HEK293 (cell line): ENCODE measurements around the gene LAMA2.
A peak's percentile ranks its signal among the peaks of the same experiment; 100 is the strongest.

Experiments
- CTCF ChIA-PET: fragments of 350-600 bp; formaldehyde crosslinking; extraction: SDS; loops from one replicate; lab custom pipeline; 2021; ENCODE audit warnings: antibody characterized with exemption; lab: Yijun Ruan, JAX
- POLR2A ChIA-PET: fragments of 300-600 bp; formaldehyde crosslinking; extraction: SDS; loops from one replicate; lab custom pipeline; 2020; ENCODE audit warnings: antibody characterized with exemption, inconsistent platforms; lab: Yijun Ruan, JAX
- H3K27ac ChIP-seq: fragments of 200-500 bp; sonication (Bioruptor generic); 2 replicates; pipeline ENCODE4 v1.5.1; 2014; ENCODE audit warnings: low read depth, low read length, control low read depth, inconsistent platforms; ENCODE audit errors: extremely low read depth
- H3K36me3 ChIP-seq, 2 experiments: fragments of 200-500 bp in 1 of 2; sonication (Bioruptor generic) in 1 of 2; 1 replicate in 1 of 2; 2 replicates in 1 of 2; pipeline ENCODE4 v1.5.1; 2014 to 2017; ENCODE audit warnings: inconsistent platforms in 2 of 2, low read length in 2 of 2; ENCODE audit not compliant: control insufficient read depth in 2 of 2, insufficient read depth in 1 of 2
- H3K4me1 ChIP-seq: fragments of 200-500 bp; sonication (Bioruptor generic); 2 replicates; pipeline ENCODE4 v1.5.1; 2014; ENCODE audit warnings: mild to moderate bottlenecking, low read length, inconsistent platforms; ENCODE audit not compliant: control insufficient read depth, insufficient read depth
- H3K4me3 ChIP-seq: 2 replicates; pipeline ENCODE4 v1.5.1; 2011; ENCODE audit warnings: low read depth, mild to moderate bottlenecking, control low read depth, low read length, moderate library complexity
- H3K9me3 ChIP-seq: fragments of 200-500 bp; sonication (Bioruptor generic); 2 replicates; pipeline ENCODE4 v1.5.1; 2014; ENCODE audit warnings: low read depth, low read length, inconsistent platforms; ENCODE audit not compliant: control insufficient read depth, insufficient read depth
- BCL11A ChIP-seq: fragments of 450-650 bp; formaldehyde crosslinking; IDR thresholded peaks from 2 replicates; pipeline ENCODE4 v1.5.1; 2016; ENCODE audit warnings: low read depth, missing biosample characterization, missing genetic modification characterization
- BCL11B ChIP-seq: fragments of 450-650 bp; formaldehyde crosslinking; IDR thresholded peaks from 2 replicates; pipeline ENCODE4 v1.5.1; 2016; ENCODE audit warnings: low read depth, missing biosample characterization, missing genetic modification characterization
- GFI1B ChIP-seq: fragments of 450-650 bp; formaldehyde crosslinking; IDR thresholded peaks from 2 replicates; pipeline ENCODE4 v1.5.1; 2016; ENCODE audit warnings: missing biosample characterization, missing genetic modification characterization
- GLIS2 ChIP-seq: fragments of 450-650 bp; formaldehyde crosslinking; IDR thresholded peaks from 2 replicates; pipeline ENCODE4 v1.5.1; 2016; ENCODE audit warnings: missing biosample characterization, missing genetic modification characterization
- MYNN ChIP-seq: fragments of 450-650 bp; formaldehyde crosslinking; IDR thresholded peaks from 2 replicates; pipeline ENCODE4 v1.5.1; 2016; ENCODE audit warnings: missing biosample characterization, missing genetic modification characterization, borderline replicate concordance
- MZF1 ChIP-seq: fragments of 450-650 bp; formaldehyde crosslinking; IDR thresholded peaks from 2 replicates; pipeline ENCODE4 v1.5.1; 2017; ENCODE audit warnings: missing biosample characterization, missing genetic modification characterization, borderline replicate concordance
- SALL2 ChIP-seq: fragments of 450-650 bp; formaldehyde crosslinking; IDR thresholded peaks from 2 replicates; pipeline ENCODE4 v1.5.0; 2017; ENCODE audit warnings: missing biosample characterization, mild to moderate bottlenecking, missing genetic modification characterization, borderline replicate concordance
- ZBTB8A ChIP-seq: fragments of 450-650 bp; formaldehyde crosslinking; IDR thresholded peaks from 2 replicates; pipeline ENCODE4 v1.5.1; 2016; ENCODE audit warnings: missing biosample characterization, missing genetic modification characterization
- ZFHX2 ChIP-seq: fragments of 450-650 bp; formaldehyde crosslinking; conservative IDR thresholded peaks from 2 replicates; pipeline ENCODE4 v1.5.1; 2016; ENCODE audit warnings: missing biosample characterization, missing genetic modification characterization
- ZNF112 ChIP-seq: fragments of 450-650 bp; formaldehyde crosslinking; IDR thresholded peaks from 2 replicates; pipeline ENCODE4 v1.5.0; 2017; ENCODE audit warnings: missing biosample characterization, missing genetic modification characterization
- ZNF146 ChIP-seq: fragments of 450-650 bp; formaldehyde crosslinking; IDR thresholded peaks from 2 replicates; pipeline ENCODE4 v1.5.1; 2016; ENCODE audit warnings: missing biosample characterization, missing genetic modification characterization
- ZNF19 ChIP-seq: fragments of 450-650 bp; formaldehyde crosslinking; IDR thresholded peaks from 2 replicates; pipeline ENCODE4; 2016; ENCODE audit warnings: missing biosample characterization, missing genetic modification characterization, low read depth
- ZNF292 ChIP-seq: fragments of 450-650 bp; formaldehyde crosslinking; IDR thresholded peaks from 2 replicates; pipeline ENCODE4 v1.5.1; 2016; ENCODE audit warnings: low read depth, missing biosample characterization, missing genetic modification characterization, borderline replicate concordance
- ZNF311 ChIP-seq: fragments of 450-650 bp; formaldehyde crosslinking; IDR thresholded peaks from 2 replicates; pipeline ENCODE4 v1.5.1; 2017; ENCODE audit warnings: missing biosample characterization, missing genetic modification characterization, borderline replicate concordance
- ZNF473 ChIP-seq: fragments of 450-650 bp; formaldehyde crosslinking; IDR thresholded peaks from 2 replicates; pipeline ENCODE4 v1.5.1; 2017; ENCODE audit warnings: missing biosample characterization, missing genetic modification characterization
- ZNF514 ChIP-seq: fragments of 450-650 bp; formaldehyde crosslinking; IDR thresholded peaks from 2 replicates; pipeline ENCODE4 v1.5.1; 2016; ENCODE audit warnings: missing biosample characterization, missing genetic modification characterization
- ZNF529 ChIP-seq: fragments of 450-650 bp; formaldehyde crosslinking; IDR thresholded peaks from 2 replicates; pipeline ENCODE4 v1.5.1; 2017; ENCODE audit warnings: missing genetic modification characterization, missing biosample characterization; ENCODE audit not compliant: insufficient replicate concordance
- ZNF555 ChIP-seq: fragments of 450-650 bp; formaldehyde crosslinking; conservative IDR thresholded peaks from 2 replicates; pipeline ENCODE4 v1.5.1; 2017; ENCODE audit warnings: missing biosample characterization, mild to moderate bottlenecking, missing genetic modification characterization, inconsistent platforms
- ZNF670 ChIP-seq: fragments of 450-650 bp; formaldehyde crosslinking; IDR thresholded peaks from 2 replicates; pipeline ENCODE4 v1.5.1; 2016; ENCODE audit warnings: missing biosample characterization, missing genetic modification characterization, low read depth
- ZNF776 ChIP-seq: fragments of 450-650 bp; formaldehyde crosslinking; IDR thresholded peaks from 2 replicates; pipeline ENCODE4 v1.5.0; 2017; ENCODE audit warnings: missing biosample characterization, missing genetic modification characterization, borderline replicate concordance
- ZNF791 ChIP-seq: fragments of 450-650 bp; formaldehyde crosslinking; IDR thresholded peaks from 2 replicates; pipeline ENCODE4 v1.5.1; 2016; ENCODE audit warnings: missing biosample characterization, missing genetic modification characterization
- TF ChIP-seq, protein P1 (sequence below): fragments of 450-650 bp; formaldehyde crosslinking; IDR thresholded peaks from 2 replicates; pipeline ENCODE4 v1.5.1; 2017; ENCODE audit warnings: missing biosample characterization, missing genetic modification characterization
- TF ChIP-seq, protein P2 (sequence below): fragments of 450-650 bp; formaldehyde crosslinking; IDR thresholded peaks from 2 replicates; pipeline ENCODE4 v1.5.1; 2016; ENCODE audit warnings: missing biosample characterization, missing genetic modification characterization
- TF ChIP-seq, protein P3 (sequence below): fragments of 450-650 bp; formaldehyde crosslinking; IDR thresholded peaks from 2 replicates; pipeline ENCODE4 v1.5.1; 2016; ENCODE audit warnings: missing biosample characterization, missing genetic modification characterization
- TF ChIP-seq, protein P4 (sequence below): fragments of 450-650 bp; formaldehyde crosslinking; IDR thresholded peaks from 2 replicates; pipeline ENCODE4 v1.5.1; 2016; ENCODE audit warnings: missing biosample characterization, missing genetic modification characterization

Gene LAMA2

DNA sequence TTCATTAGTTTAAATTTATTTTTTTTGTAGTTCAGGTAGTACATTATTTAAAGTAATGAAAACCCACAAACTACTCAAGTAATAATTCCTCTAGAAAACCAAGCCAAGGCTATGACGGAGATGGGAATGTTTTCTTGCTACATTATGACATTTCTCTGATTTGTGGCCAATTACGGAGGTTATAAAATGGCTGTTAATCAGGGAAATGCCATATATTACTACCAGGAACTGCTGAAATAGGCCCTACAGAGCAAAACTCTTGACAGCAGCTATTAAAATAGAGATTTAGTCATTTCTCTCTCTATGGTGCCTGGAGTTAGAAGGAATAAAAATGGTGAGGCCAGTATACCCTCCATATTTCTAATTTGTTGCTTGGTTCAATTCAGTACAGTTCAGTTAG lies 547.0 kb downstream of the LAMA2 start:
- TF ChIP-seq ZFHX2 (tag by site-specific recombination) (no peak), BCL11A (tag by site-specific recombination) (no peak), SALL2 (tag by site-specific recombination) (no peak), ZBTB8A (tag by site-specific recombination) (0 out of 2 replicates have a peak, but pooled peaks have one; percentile 14)
- TF ChIP-seq, protein P1, sequence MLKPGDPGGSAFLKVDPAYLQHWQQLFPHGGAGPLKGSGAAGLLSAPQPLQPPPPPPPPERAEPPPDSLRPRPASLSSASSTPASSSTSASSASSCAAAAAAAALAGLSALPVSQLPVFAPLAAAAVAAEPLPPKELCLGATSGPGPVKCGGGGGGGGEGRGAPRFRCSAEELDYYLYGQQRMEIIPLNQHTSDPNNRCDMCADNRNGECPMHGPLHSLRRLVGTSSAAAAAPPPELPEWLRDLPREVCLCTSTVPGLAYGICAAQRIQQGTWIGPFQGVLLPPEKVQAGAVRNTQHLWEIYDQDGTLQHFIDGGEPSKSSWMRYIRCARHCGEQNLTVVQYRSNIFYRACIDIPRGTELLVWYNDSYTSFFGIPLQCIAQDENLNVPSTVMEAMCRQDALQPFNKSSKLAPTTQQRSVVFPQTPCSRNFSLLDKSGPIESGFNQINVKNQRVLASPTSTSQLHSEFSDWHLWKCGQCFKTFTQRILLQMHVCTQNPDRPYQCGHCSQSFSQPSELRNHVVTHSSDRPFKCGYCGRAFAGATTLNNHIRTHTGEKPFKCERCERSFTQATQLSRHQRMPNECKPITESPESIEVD (tag by site-specific recombination), result peak; percentile 83
- POLR2A ChIA-PET, result no interaction called here

DNA sequence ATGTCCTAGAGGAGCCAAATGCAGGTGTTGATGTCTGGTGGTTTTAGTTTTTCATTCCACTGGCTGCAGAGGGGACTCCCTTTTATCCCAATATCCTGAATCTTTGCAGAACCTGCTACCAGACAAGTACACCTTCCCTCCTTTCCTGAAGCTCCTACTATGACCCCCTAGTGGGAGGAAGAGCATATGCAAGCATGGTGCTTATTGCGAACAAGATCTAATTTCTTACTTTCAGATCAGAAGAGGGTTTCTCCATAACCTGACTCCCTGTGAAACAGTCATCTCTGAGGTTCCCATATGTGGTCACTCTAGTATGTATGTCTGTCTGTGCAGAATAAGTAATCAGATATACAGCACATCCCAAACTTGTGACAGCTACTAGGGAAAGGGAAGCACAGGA lies 549.8 kb downstream of the LAMA2 start:
- CTCF ChIA-PET, result interaction anchor here (0.6 kb wide), 1 partner anchor 629 kb away, joined by 3 read pairs; no protein-coding TSS in a partner anchor
- Histone ChIP-seq H3K4me3 (no peak overlapping the region), H3K27ac (no peak overlapping the region), H3K9me3 (no peaks in the 10 kb centered on the region), H3K36me3 (no peaks in the 10 kb centered on the region)
- TF ChIP-seq ZNF473 (no peak), ZNF146 (no peak), GFI1B (tag by site-specific recombination) (no peak), ZNF112 (tag by site-specific recombination) (no peak)
- TF ChIP-seq, protein P2, sequence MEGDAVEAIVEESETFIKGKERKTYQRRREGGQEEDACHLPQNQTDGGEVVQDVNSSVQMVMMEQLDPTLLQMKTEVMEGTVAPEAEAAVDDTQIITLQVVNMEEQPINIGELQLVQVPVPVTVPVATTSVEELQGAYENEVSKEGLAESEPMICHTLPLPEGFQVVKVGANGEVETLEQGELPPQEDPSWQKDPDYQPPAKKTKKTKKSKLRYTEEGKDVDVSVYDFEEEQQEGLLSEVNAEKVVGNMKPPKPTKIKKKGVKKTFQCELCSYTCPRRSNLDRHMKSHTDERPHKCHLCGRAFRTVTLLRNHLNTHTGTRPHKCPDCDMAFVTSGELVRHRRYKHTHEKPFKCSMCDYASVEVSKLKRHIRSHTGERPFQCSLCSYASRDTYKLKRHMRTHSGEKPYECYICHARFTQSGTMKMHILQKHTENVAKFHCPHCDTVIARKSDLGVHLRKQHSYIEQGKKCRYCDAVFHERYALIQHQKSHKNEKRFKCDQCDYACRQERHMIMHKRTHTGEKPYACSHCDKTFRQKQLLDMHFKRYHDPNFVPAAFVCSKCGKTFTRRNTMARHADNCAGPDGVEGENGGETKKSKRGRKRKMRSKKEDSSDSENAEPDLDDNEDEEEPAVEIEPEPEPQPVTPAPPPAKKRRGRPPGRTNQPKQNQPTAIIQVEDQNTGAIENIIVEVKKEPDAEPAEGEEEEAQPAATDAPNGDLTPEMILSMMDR, result peak; percentile 24; the same call in 1 of the 2 replicates
- TF ChIP-seq, protein P3, sequence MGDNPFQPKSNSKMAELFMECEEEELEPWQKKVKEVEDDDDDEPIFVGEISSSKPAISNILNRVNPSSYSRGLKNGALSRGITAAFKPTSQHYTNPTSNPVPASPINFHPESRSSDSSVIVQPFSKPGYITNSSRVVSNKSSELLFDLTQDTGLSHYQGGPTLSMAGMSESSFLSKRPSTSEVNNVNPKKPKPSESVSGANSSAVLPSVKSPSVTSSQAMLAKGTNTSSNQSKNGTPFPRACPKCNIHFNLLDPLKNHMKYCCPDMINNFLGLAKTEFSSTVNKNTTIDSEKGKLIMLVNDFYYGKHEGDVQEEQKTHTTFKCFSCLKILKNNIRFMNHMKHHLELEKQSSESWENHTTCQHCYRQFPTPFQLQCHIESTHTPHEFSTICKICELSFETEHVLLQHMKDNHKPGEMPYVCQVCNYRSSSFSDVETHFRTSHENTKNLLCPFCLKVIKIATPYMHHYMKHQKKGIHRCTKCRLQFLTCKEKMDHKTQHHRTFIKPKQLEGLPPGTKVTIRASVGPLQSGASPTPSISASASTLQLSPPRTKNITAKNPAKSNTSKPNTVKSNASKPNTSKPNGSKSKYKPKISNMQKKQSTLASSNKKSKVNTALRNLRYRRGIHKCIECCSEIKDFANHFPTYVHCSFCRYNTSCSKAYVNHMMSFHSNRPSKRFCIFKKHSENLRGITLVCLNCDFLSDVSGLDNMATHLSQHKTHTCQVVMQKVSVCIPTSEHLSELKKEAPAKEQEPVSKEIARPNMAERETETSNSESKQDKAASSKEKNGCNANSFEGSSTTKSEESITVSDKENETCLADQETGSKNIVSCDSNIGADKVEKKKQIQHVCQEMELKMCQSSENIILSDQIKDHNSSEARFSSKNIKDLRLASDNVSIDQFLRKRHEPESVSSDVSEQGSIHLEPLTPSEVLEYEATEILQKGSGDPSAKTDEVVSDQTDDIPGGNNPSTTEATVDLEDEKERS (tag by site-specific recombination), result no peak
- TF ChIP-seq, all 188 proteins: peak for 1
- POLR2A ChIA-PET, result no interaction called here
- no peaks in the 10 kb centered on the region for H3K4me1 ChIP-seq

More for the DNA sequence above, 547.0 kb downstream of the LAMA2 start:
- CTCF ChIA-PET, result no interaction called here
- H3K4me3 ChIP-seq, result no peak overlapping the region
- no peaks in the 10 kb centered on the region for H3K4me1 ChIP-seq
- no peak overlapping the region for H3K27ac ChIP-seq
- H3K36me3 ChIP-seq, result no peaks in the 10 kb centered on the region
- H3K9me3 ChIP-seq, result no peaks in the 10 kb centered on the region

DNA sequence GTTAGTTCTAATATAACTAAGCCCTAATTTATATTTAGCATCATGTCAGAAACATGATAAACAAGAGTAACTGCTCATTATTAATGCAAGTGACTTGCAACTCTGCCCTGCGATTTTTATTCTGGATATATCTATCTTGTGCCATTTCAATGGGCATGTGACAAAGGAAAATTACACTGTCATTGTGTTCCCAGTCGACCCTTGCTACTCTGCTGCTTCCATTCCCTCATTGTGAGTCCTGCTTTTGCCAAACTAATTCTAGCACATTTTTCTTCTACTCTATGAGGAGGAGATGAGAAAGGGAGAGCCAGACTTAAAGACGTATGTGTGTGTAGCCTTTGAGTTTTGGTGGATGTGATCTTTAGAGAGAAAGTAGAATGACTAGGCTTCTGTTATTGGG lies 551.2 kb downstream of the LAMA2 start:
- Histone ChIP-seq H3K4me1 (no peaks in the 10 kb centered on the region), H3K36me3 (no peaks in the 10 kb centered on the region), H3K9me3 (no peaks in the 10 kb centered on the region), H3K27ac (no peak overlapping the region), H3K4me3 (no peak overlapping the region)
- ChIA-PET POLR2A (no interaction called here), CTCF (no interaction called here)
- TF ChIP-seq MZF1 (tag by site-specific recombination) (no peak), ZNF292 (tag by site-specific recombination) (no peak), ZNF19 (tag by site-specific recombination) (no peak), ZNF555 (tag by site-specific recombination) (no peak), ZNF514 (tag by site-specific recombination) (no peak), ZNF670 (tag by site-specific recombination) (no peak), ZNF791 (no peak), ZNF776 (tag by site-specific recombination) (no peak), GLIS2 (tag by site-specific recombination) (no peak), BCL11B (no peak), ZNF529 (tag by site-specific recombination) (no peak), MYNN (tag by site-specific recombination) (no peak), ZNF311 (tag by site-specific recombination) (no peak)
- TF ChIP-seq, protein P4, sequence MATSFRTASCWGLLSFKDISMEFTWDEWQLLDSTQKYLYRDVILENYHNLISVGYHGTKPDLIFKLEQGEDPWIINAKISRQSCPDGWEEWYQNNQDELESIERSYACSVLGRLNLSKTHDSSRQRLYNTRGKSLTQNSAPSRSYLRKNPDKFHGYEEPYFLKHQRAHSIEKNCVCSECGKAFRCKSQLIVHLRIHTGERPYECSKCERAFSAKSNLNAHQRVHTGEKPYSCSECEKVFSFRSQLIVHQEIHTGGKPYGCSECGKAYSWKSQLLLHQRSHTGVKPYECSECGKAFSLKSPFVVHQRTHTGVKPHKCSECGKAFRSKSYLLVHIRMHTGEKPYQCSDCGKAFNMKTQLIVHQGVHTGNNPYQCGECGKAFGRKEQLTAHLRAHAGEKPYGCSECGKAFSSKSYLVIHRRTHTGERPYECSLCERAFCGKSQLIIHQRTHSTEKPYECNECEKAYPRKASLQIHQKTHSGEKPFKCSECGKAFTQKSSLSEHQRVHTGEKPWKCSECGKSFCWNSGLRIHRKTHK (tag by site-specific recombination), result no peak
